ENCODE results near the gene POLG2.

POLG2 gene

GRCh38 chr17:64496786-64497564 lies at the start of gene POLG2:
Gene POLG2 (minus strand): TSS chr17:64497054. CDS start chr17:64496968, 86 bp downstream.
- Mint-ChIP-seq H3K9me3 (no peaks in the 10 kb centered on the region), H3K27me3 (no peaks in the 10 kb centered on the region), H3K4me1 (ENCODE audit: low read depth) (peaks cover 72% of the 10 kb centered on the region), H3K27ac (peak within 1 kb of the TSS; percentile 92), H3K36me3 (ENCODE audit: low read depth) (peaks cover 77% of the 10 kb centered on the region), H3K4me3 (peak within 1 kb of the TSS; percentile 90)
- intact Hi-C loops (cut with micrococcal nuclease): loop anchor here (1.0 to 10.0 kb wide), 2 partner anchors 8 to 172 kb away; no protein-coding TSS in a partner anchor

GRCh38 chr17:64544742-64545141 lies 47.9 kb upstream of the POLG2 start:
- no peak overlapping the region for H3K4me3 Mint-ChIP-seq

GRCh38 chr17:64540118-64540776 lies 43.4 kb upstream of the POLG2 start:
- no peaks in the 10 kb centered on the region for H3K27me3 Mint-ChIP-seq
- intact Hi-C loops (cut with micrococcal nuclease): no loop called here
- no peak overlapping the region for H3K27ac Mint-ChIP-seq
- no peaks in the 10 kb centered on the region for H3K9me3 Mint-ChIP-seq
- H3K36me3 Mint-ChIP-seq (ENCODE audit: low read depth): peaks cover 76% of the 10 kb centered on the region
- H3K4me1 Mint-ChIP-seq (ENCODE audit: low read depth): no peaks in the 10 kb centered on the region
- no peak overlapping the region for H3K4me3 Mint-ChIP-seq

More at GRCh38 chr17:64544742-64545141, 47.9 kb upstream of the POLG2 start:
- H3K9me3 Mint-ChIP-seq: no peaks in the 10 kb centered on the region
- H3K4me1 Mint-ChIP-seq (ENCODE audit: low read depth): no peaks in the 10 kb centered on the region
- H3K27ac Mint-ChIP-seq: no peak overlapping the region
- intact Hi-C loops (cut with micrococcal nuclease): no loop called here
- peaks cover 66% of the 10 kb centered on the region for H3K36me3 Mint-ChIP-seq (ENCODE audit: low read depth)
- H3K27me3 Mint-ChIP-seq: no peaks in the 10 kb centered on the region

GRCh38 chr17:64538508-64539130 lies 41.8 kb upstream of the POLG2 start:
- Mint-ChIP-seq H3K4me3 (no peak overlapping the region), H3K36me3 (ENCODE audit: low read depth) (peaks cover 82% of the 10 kb centered on the region), H3K27me3 (no peaks in the 10 kb centered on the region), H3K27ac (no peak overlapping the region), H3K4me1 (ENCODE audit: low read depth) (no peaks in the 10 kb centered on the region), H3K9me3 (no peaks in the 10 kb centered on the region)
- intact Hi-C loops (cut with micrococcal nuclease): no loop called here

GRCh38 chr17:64537488-64537887 lies 40.6 kb upstream of the POLG2 start:
- Mint-ChIP-seq H3K27ac (no peak overlapping the region), H3K36me3 (ENCODE audit: low read depth) (peaks cover 87% of the 10 kb centered on the region), H3K27me3 (no peaks in the 10 kb centered on the region), H3K4me1 (ENCODE audit: low read depth) (no peaks in the 10 kb centered on the region), H3K4me3 (no peak overlapping the region), H3K9me3 (no peaks in the 10 kb centered on the region)
- intact Hi-C loops (cut with micrococcal nuclease): no loop called here

- no peak overlapping the region for H3K27ac Mint-ChIP-seq
- no peaks in the 10 kb centered on the region for H3K4me1 Mint-ChIP-seq (ENCODE audit: low read depth)
- H3K36me3 Mint-ChIP-seq (ENCODE audit: low read depth): peaks cover 87% of the 10 kb centered on the region
- no peak overlapping the region for H3K4me3 Mint-ChIP-seq
- intact Hi-C loops (cut with micrococcal nuclease): no loop called here
- no peaks in the 10 kb centered on the region for H3K27me3 Mint-ChIP-seq
- H3K9me3 Mint-ChIP-seq: no peaks in the 10 kb centered on the region
Observed at GRCh38 chr17:64536913-64537312, 40.1 kb upstream of the POLG2 start.

- no peak overlapping the region for H3K27ac Mint-ChIP-seq
- intact Hi-C loops (cut with micrococcal nuclease): no loop called here
- H3K27me3 Mint-ChIP-seq: no peaks in the 10 kb centered on the region
- H3K4me1 Mint-ChIP-seq (ENCODE audit: low read depth): no peaks in the 10 kb centered on the region
- H3K36me3 Mint-ChIP-seq (ENCODE audit: low read depth): peaks cover 97% of the 10 kb centered on the region
- H3K4me3 Mint-ChIP-seq: no peak overlapping the region
- H3K9me3 Mint-ChIP-seq: no peaks in the 10 kb centered on the region
Observed at GRCh38 chr17:64535357-64535756, 38.5 kb upstream of the POLG2 start.

GRCh38 chr17:64534187-64534586 lies 37.3 kb upstream of the POLG2 start:
- Mint-ChIP-seq H3K4me3 (no peak overlapping the region), H3K36me3 (ENCODE audit: low read depth) (peaks cover 97% of the 10 kb centered on the region), H3K27ac (no peak overlapping the region), H3K9me3 (no peaks in the 10 kb centered on the region), H3K4me1 (ENCODE audit: low read depth) (no peaks in the 10 kb centered on the region), H3K27me3 (no peaks in the 10 kb centered on the region)
- intact Hi-C loops (cut with micrococcal nuclease): no loop called here

GRCh38 chr17:64533784-64534183 lies 36.9 kb upstream of the POLG2 start:
- no peaks in the 10 kb centered on the region for H3K9me3 Mint-ChIP-seq
- no peak overlapping the region for H3K4me3 Mint-ChIP-seq
- H3K4me1 Mint-ChIP-seq (ENCODE audit: low read depth): no peaks in the 10 kb centered on the region
- intact Hi-C loops (cut with micrococcal nuclease): no loop called here
- H3K27me3 Mint-ChIP-seq: no peaks in the 10 kb centered on the region
- no peak overlapping the region for H3K27ac Mint-ChIP-seq
- H3K36me3 Mint-ChIP-seq (ENCODE audit: low read depth): peaks cover 97% of the 10 kb centered on the region

GRCh38 chr17:64532409-64532808 lies 35.6 kb upstream of the POLG2 start:
- Mint-ChIP-seq H3K27me3 (no peaks in the 10 kb centered on the region), H3K27ac (no peak overlapping the region), H3K9me3 (no peaks in the 10 kb centered on the region), H3K4me1 (ENCODE audit: low read depth) (no peaks in the 10 kb centered on the region), H3K4me3 (no peak overlapping the region), H3K36me3 (ENCODE audit: low read depth) (peaks cover 99% of the 10 kb centered on the region)
- intact Hi-C loops (cut with micrococcal nuclease): no loop called here

GRCh38 chr17:64531955-64532371 lies 35.1 kb upstream of the POLG2 start:
- no peak overlapping the region for H3K27ac Mint-ChIP-seq
- no peaks in the 10 kb centered on the region for H3K27me3 Mint-ChIP-seq
- H3K4me3 Mint-ChIP-seq: no peak overlapping the region
- peaks cover 99% of the 10 kb centered on the region for H3K36me3 Mint-ChIP-seq (ENCODE audit: low read depth)
- intact Hi-C loops (cut with micrococcal nuclease): no loop called here
- no peaks in the 10 kb centered on the region for H3K4me1 Mint-ChIP-seq (ENCODE audit: low read depth)
- no peaks in the 10 kb centered on the region for H3K9me3 Mint-ChIP-seq

GRCh38 chr17:64529221-64529620 lies 32.4 kb upstream of the POLG2 start:
- Mint-ChIP-seq H3K4me3 (no peak overlapping the region), H3K36me3 (ENCODE audit: low read depth) (peaks cover 100% of the 10 kb centered on the region), H3K4me1 (ENCODE audit: low read depth) (no peaks in the 10 kb centered on the region), H3K27ac (no peak overlapping the region), H3K27me3 (no peaks in the 10 kb centered on the region), H3K9me3 (no peaks in the 10 kb centered on the region)
- intact Hi-C loops (cut with micrococcal nuclease): no loop called here

- intact Hi-C loops (cut with micrococcal nuclease): no loop called here
- Mint-ChIP-seq H3K36me3 (ENCODE audit: low read depth) (peaks cover 100% of the 10 kb centered on the region), H3K27me3 (no peaks in the 10 kb centered on the region), H3K4me3 (no peak overlapping the region), H3K4me1 (ENCODE audit: low read depth) (no peaks in the 10 kb centered on the region), H3K9me3 (no peaks in the 10 kb centered on the region), H3K27ac (no peak overlapping the region)
Observed at GRCh38 chr17:64527914-64528313, 31.1 kb upstream of the POLG2 start.

GRCh38 chr17:64520359-64520758 lies 23.5 kb upstream of the POLG2 start:
- Mint-ChIP-seq H3K9me3 (no peaks in the 10 kb centered on the region), H3K36me3 (ENCODE audit: low read depth) (peaks cover 92% of the 10 kb centered on the region)

More at GRCh38 chr17:64520359-64520758, 23.5 kb upstream of the POLG2 start:
- Mint-ChIP-seq H3K4me1 (ENCODE audit: low read depth) (peaks cover 7% of the 10 kb centered on the region), H3K4me3 (no peak overlapping the region), H3K27me3 (no peaks in the 10 kb centered on the region), H3K27ac (no peak overlapping the region)
- intact Hi-C loops (cut with micrococcal nuclease): no loop called here
